A549 (cell line): ENCODE measurements around the gene RBMS3. TPM values are rescaled to one million over a fixed set of nuclear protein-coding genes. Genes with fewer than 3 reads are reported as not detected.

Experiments
- ATAC-seq, 2 experiments: fragments of 200-7000 bp in 1 of 2; fragments of >200 bp in 1 of 2; cut with Nextera tagmentation in 1 of 2; cut with Tn5 transposase in 1 of 2; 3 replicates each; pipeline versions ENCODE4 v1.8.0 to v1.9.1; 2018 to 2020; ENCODE audit warnings: mild to moderate bottlenecking in 1 of 2, moderate library complexity in 1 of 2
- CTCF ChIA-PET: fragments of 300-600 bp; sonication (Branson Sonifier 250); formaldehyde crosslinking; extraction: SDS; loops from one replicate; lab custom pipeline; 2021; ENCODE audit warnings: antibody characterized with exemption, inconsistent platforms; lab: Yijun Ruan, JAX
- POLR2A ChIA-PET: fragments of 350-600 bp; formaldehyde crosslinking; extraction: SDS; loops from one replicate; lab custom pipeline; 2021; ENCODE audit warnings: antibody characterized with exemption, inconsistent platforms; lab: Yijun Ruan, JAX
- DNase-seq, 2 experiments: peaks; one replicate each; pipeline versions ENCODE4 v3.0.0 to v3.0.0-alpha.2; 2011 to 2016; ENCODE audit warnings: low read depth in 1 of 2, low spot score in 1 of 2
- FAIRE-seq: peaks from 2 replicates; lab custom pipeline; 2011; peaks lifted over from hg19 to GRCh38; lab: Jason Lieb, UNC
- H3K27ac ChIP-seq, 2 experiments: fragments of >200 bp; sonication (Bioruptor Twin); formaldehyde crosslinking; 3 replicates each; pipeline ENCODE4 v1.5.1; 2016 to 2017
- H3K4me1 ChIP-seq: fragments of >200 bp; sonication (Bioruptor Twin); formaldehyde crosslinking; 3 replicates; pipeline ENCODE4 v1.6.1; 2016
- H3K4me2 ChIP-seq: fragments of >200 bp; sonication (Bioruptor Twin); formaldehyde crosslinking; 3 replicates; pipeline ENCODE4 v1.6.1; 2016
- H3K4me3 ChIP-seq: fragments of >200 bp; sonication (Bioruptor Twin); formaldehyde crosslinking; 3 replicates; pipeline ENCODE4 v1.5.1; 2016
- H3K9me3 ChIP-seq: fragments of >200 bp; sonication (Bioruptor Twin); formaldehyde crosslinking; 3 replicates; pipeline ENCODE4 v1.6.1; 2016
- BCL3 ChIP-seq: fragments of >200 bp; sonication (Bioruptor Twin); formaldehyde crosslinking; IDR thresholded peaks from 3 replicates; pipeline ENCODE4 v1.6.1; 2016
- BHLHE40 ChIP-seq: IDR thresholded peaks from 2 replicates; pipeline ENCODE4 v1.6.1; 2012; ENCODE audit warnings: low read depth, low read length, inconsistent platforms
- CBX2 ChIP-seq: fragments of 200-600 bp; sonication (generic); IDR thresholded peaks from 2 replicates; pipeline ENCODE4 v1.6.1; 2016; ENCODE audit warnings: low read depth, mild to moderate bottlenecking, borderline replicate concordance
- CEBPB ChIP-seq, 2 experiments: fragments of >200 bp in 1 of 2; sonication (Bioruptor Twin) in 1 of 2; formaldehyde crosslinking in 1 of 2; IDR thresholded peaks; 2 replicates each; pipeline ENCODE4 v1.6.1; 2012 to 2016
- CTCF ChIP-seq: fragments of >200 bp; sonication (Bioruptor Twin); formaldehyde crosslinking; IDR thresholded peaks from 3 replicates; pipeline ENCODE4 v1.5.1; 2016
- EHF ChIP-seq: fragments of 250-450 bp; sonication (Bioruptor Pico); IDR thresholded peaks from 2 replicates; pipeline ENCODE4 v1.5.0; 2020; ENCODE audit warnings: mild to moderate bottlenecking
- EP300 ChIP-seq, 2 experiments: fragments of >200 bp; sonication (Bioruptor Twin); formaldehyde crosslinking; IDR thresholded peaks; 2 replicates in 1 of 2; 3 replicates in 1 of 2; pipeline ENCODE4 v1.6.1; 2016 to 2017
- FOSB ChIP-seq: fragments of 250-450 bp; sonication (Bioruptor Pico); IDR thresholded peaks from 2 replicates; pipeline ENCODE4 v1.5.0; 2020; ENCODE audit warnings: mild to moderate bottlenecking, moderate library complexity
- FOSL2 ChIP-seq, 2 experiments: fragments of 450-650 bp in 1 of 2; fragments of >200 bp in 1 of 2; sonication (Bioruptor Twin) in 1 of 2; formaldehyde crosslinking; IDR thresholded peaks; 2 replicates each; pipeline versions ENCODE4 v1.5.0 to v1.6.1; 2016 to 2020; ENCODE audit warnings: mild to moderate bottlenecking in 1 of 2, moderate library complexity in 1 of 2
- GATA3 ChIP-seq: IDR thresholded peaks from 2 replicates; pipeline ENCODE4 v1.6.1; 2012; ENCODE audit warnings: borderline replicate concordance
- HDAC2 ChIP-seq: fragments of 200-600 bp; sonication (generic); IDR thresholded peaks from 2 replicates; pipeline ENCODE4 v1.6.1; 2016
- HOXA7 ChIP-seq: fragments of 250-450 bp; sonication (Bioruptor Pico); IDR thresholded peaks from 2 replicates; pipeline ENCODE4 v1.5.0; 2020; ENCODE audit warnings: mild to moderate bottlenecking, moderate library complexity
- JUN ChIP-seq, 2 experiments: fragments of >200 bp; sonication (Bioruptor Twin); formaldehyde crosslinking; IDR thresholded peaks; 2 replicates in 1 of 2; 3 replicates in 1 of 2; pipeline ENCODE4 v1.6.1; 2016 to 2017
- JUNB ChIP-seq: fragments of >200 bp; sonication (Bioruptor Twin); formaldehyde crosslinking; IDR thresholded peaks from 2 replicates; pipeline ENCODE4 v1.6.1; 2016
- KDM1A ChIP-seq: fragments of 200-600 bp; sonication (generic); IDR thresholded peaks from 2 replicates; pipeline ENCODE4 v1.6.1; 2016; ENCODE audit warnings: low read depth, mild to moderate bottlenecking
- MAX ChIP-seq: IDR thresholded peaks from 2 replicates; pipeline ENCODE4 v1.6.1; 2012
- MAZ ChIP-seq: fragments of 150-350 bp; IDR thresholded peaks from 2 replicates; pipeline ENCODE4 v1.6.1; 2014; ENCODE audit warnings: antibody characterized with exemption, low read depth, low read length, borderline replicate concordance
- MYC ChIP-seq: IDR thresholded peaks from 2 replicates; pipeline ENCODE4 v1.6.1; 2012; ENCODE audit warnings: mild to moderate bottlenecking, inconsistent platforms, low read length, improper control_type of control experiment, borderline replicate concordance
- NFE2L2 ChIP-seq: fragments of 150-350 bp; conservative IDR thresholded peaks from 2 replicates; pipeline ENCODE4 v1.6.1; 2014; ENCODE audit warnings: low read length
- NPAS2 ChIP-seq: fragments of 250-450 bp; sonication (Bioruptor Pico); IDR thresholded peaks from 2 replicates; pipeline ENCODE4 v1.8.0; 2022; ENCODE audit warnings: mild to moderate bottlenecking, moderate library complexity, borderline replicate concordance
- NR3C1 ChIP-seq: fragments of >200 bp; sonication (Bioruptor Twin); formaldehyde crosslinking; IDR thresholded peaks from 3 replicates; pipeline ENCODE4 v1.6.1; 2017
- POLR2A ChIP-seq: IDR thresholded peaks from 2 replicates; pipeline ENCODE4 v1.6.1; 2012; ENCODE audit warnings: mild to moderate bottlenecking, low read length
- RARB ChIP-seq: fragments of 250-450 bp; sonication (Bioruptor Pico); IDR thresholded peaks from 2 replicates; pipeline ENCODE4 v1.8.0; 2021; ENCODE audit warnings: mild to moderate bottlenecking, moderate library complexity
- RFX5 ChIP-seq: fragments of 450-650 bp; IDR thresholded peaks from 2 replicates; pipeline ENCODE4 v1.7.1; 2014; ENCODE audit warnings: antibody characterized with exemption, mild to moderate bottlenecking, moderate library complexity
- SREBF2 ChIP-seq: fragments of 450-650 bp; IDR thresholded peaks from 2 replicates; pipeline ENCODE4 v1.6.1; 2014; ENCODE audit warnings: mild to moderate bottlenecking, moderate library complexity
- TP53 ChIP-seq: fragments of 250-450 bp; sonication (Bioruptor Pico); IDR thresholded peaks from 2 replicates; pipeline ENCODE4 v1.5.0; 2021; ENCODE audit warnings: mild to moderate bottlenecking, moderate library complexity
- ZFP36 ChIP-seq: fragments of 450-650 bp; IDR thresholded peaks from 2 replicates; pipeline ENCODE4 v1.6.1; 2014; ENCODE audit warnings: borderline replicate concordance; ENCODE audit not compliant: partially characterized antibody
- WGBS: methylation state at CpG from one replicate; pipeline ENCODE4 v1.1.6; 2017; ENCODE audit errors: missing lambda C conversion rate; 5-methylcytosine and 5-hydroxymethylcytosine counted together
- polyA plus RNA-seq, 4 experiments: library from polyadenylated mRNA; depleted of rRNA in 3 of 4; stranded (reverse); fragments of >200 nt; fragmentation: RNase III in 1 of 4; extraction: RNeasy Plus Mini Kit Qiagen cat#74134 plus additional on column Dnase treatment in 1 of 4; gene quantifications; 2 replicates in 3 of 4; 3 replicates in 1 of 4; pipeline ENCODE4 v1.2.3, GENCODE V29; 2011 to 2017
- TF ChIP-seq, protein P1 (sequence below): fragments of 450-650 bp; IDR thresholded peaks from 2 replicates; pipeline ENCODE4 v1.6.1; 2014; ENCODE audit warnings: antibody characterized with exemption
- TF ChIP-seq, protein P2 (sequence below): IDR thresholded peaks from 2 replicates; pipeline ENCODE4 v1.6.1; 2012; ENCODE audit warnings: low read depth, borderline replicate concordance
- TF ChIP-seq, protein P3 (sequence below): fragments of 200-600 bp; sonication (generic); IDR thresholded peaks from 2 replicates; pipeline ENCODE4 v1.6.1; 2016; ENCODE audit warnings: antibody characterized with exemption, mild to moderate bottlenecking, moderate library complexity

The RBMS3 gene
- polyA plus RNA-seq, 2 of the 4 experiments (the other 2 are of a cell fraction) = 0.92 to 4.1 TPM

DNA sequence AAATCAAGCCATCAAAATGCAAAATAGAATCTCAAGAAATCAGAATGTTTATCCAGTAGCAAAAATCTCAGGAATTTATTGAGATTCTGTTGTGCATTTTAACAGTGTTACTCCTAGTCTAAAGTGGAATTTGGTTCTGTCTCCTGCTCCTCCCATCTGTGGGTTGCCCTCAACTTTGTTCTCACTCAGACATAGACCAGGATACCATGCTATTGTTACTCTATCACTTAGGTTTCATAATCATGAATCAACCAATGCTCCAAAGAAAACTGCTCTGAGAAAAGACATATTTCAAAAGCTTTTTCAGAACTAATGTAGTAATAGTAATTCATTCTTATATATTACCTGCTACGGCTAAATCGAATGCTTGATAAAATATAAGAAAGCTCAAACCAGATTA lies 274.7 kb downstream of the RBMS3 start:
- DNase-seq = no peak
- FAIRE-seq = no peak

GRCh38 chr3:29557186-29557585 lies 276.3 kb downstream of the RBMS3 start:
- Histone ChIP-seq H3K4me3 (no peak overlapping the region), H3K4me1 (no peaks in the 10 kb centered on the region), H3K9me3 (no peaks in the 10 kb centered on the region), H3K27ac (no peak overlapping the region), H3K4me2 (no peak overlapping the region)
- DNase-seq = no peak
- no peak for ATAC-seq
- ChIA-PET CTCF (interaction anchor here (0.7 kb wide), 1 partner anchor 9 kb away, joined by 4 read pairs; no protein-coding TSS in a partner anchor), POLR2A (no interaction called here)
- TF ChIP-seq FOSB (CRISPR knock-in tag) = no peak
- no peak for TF ChIP-seq BHLHE40
- TF ChIP-seq HDAC2 = no peak
- no peak for TF ChIP-seq CEBPB (IDR thresholded peaks at IDR 0.05)
- TF ChIP-seq RARB (CRISPR knock-in tag) = no peak
- TF ChIP-seq KDM1A = no peak
- no peak for TF ChIP-seq EHF (CRISPR knock-in tag)
- TF ChIP-seq, protein P1, sequence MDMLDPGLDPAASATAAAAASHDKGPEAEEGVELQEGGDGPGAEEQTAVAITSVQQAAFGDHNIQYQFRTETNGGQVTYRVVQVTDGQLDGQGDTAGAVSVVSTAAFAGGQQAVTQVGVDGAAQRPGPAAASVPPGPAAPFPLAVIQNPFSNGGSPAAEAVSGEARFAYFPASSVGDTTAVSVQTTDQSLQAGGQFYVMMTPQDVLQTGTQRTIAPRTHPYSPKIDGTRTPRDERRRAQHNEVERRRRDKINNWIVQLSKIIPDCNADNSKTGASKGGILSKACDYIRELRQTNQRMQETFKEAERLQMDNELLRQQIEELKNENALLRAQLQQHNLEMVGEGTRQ = no peak
- no peak for TF ChIP-seq ZFP36
- TF ChIP-seq RFX5 = no peak
- TF ChIP-seq, protein P2, sequence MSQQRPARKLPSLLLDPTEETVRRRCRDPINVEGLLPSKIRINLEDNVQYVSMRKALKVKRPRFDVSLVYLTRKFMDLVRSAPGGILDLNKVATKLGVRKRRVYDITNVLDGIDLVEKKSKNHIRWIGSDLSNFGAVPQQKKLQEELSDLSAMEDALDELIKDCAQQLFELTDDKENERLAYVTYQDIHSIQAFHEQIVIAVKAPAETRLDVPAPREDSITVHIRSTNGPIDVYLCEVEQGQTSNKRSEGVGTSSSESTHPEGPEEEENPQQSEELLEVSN = no peak
- TF ChIP-seq HOXA7 (CRISPR knock-in tag) = no peak
- no peak for TF ChIP-seq POLR2A
- TF ChIP-seq SREBF2 = no peak
- no peak for FAIRE-seq
- 71% methylated on average over 2 of the region's 2 CpGs for WGBS

More for the DNA sequence above, 274.7 kb downstream of the RBMS3 start:
- Histone ChIP-seq H3K4me3 (no peak overlapping the region), H3K4me2 (no peak overlapping the region), H3K27ac (no peak overlapping the region), H3K9me3 (no peaks in the 10 kb centered on the region), H3K4me1 (no peaks in the 10 kb centered on the region)
- ChIA-PET CTCF (no interaction called here), POLR2A (no interaction called here)
- TF ChIP-seq RFX5 (no peak), JUN (IDR thresholded peaks at IDR 0.05) (no peak), FOSL2 (IDR thresholded peaks at IDR 0.05) (no peak), FOSL2 (CRISPR knock-in tag; IDR thresholded peaks at IDR 0.05) (no peak), EP300 (IDR thresholded peaks at IDR 0.05) (no peak), BCL3 (no peak), HDAC2 (no peak), MAZ (no peak), CBX2 (no peak), MAX (no peak), HOXA7 (CRISPR knock-in tag) (no peak), NR3C1 (no peak), NPAS2 (CRISPR knock-in tag) (no peak), TP53 (CRISPR knock-in tag) (no peak), JUNB (no peak), KDM1A (no peak), GATA3 (no peak), MYC (no peak), NFE2L2 (no peak), CTCF (no peak)
- TF ChIP-seq, protein P3, sequence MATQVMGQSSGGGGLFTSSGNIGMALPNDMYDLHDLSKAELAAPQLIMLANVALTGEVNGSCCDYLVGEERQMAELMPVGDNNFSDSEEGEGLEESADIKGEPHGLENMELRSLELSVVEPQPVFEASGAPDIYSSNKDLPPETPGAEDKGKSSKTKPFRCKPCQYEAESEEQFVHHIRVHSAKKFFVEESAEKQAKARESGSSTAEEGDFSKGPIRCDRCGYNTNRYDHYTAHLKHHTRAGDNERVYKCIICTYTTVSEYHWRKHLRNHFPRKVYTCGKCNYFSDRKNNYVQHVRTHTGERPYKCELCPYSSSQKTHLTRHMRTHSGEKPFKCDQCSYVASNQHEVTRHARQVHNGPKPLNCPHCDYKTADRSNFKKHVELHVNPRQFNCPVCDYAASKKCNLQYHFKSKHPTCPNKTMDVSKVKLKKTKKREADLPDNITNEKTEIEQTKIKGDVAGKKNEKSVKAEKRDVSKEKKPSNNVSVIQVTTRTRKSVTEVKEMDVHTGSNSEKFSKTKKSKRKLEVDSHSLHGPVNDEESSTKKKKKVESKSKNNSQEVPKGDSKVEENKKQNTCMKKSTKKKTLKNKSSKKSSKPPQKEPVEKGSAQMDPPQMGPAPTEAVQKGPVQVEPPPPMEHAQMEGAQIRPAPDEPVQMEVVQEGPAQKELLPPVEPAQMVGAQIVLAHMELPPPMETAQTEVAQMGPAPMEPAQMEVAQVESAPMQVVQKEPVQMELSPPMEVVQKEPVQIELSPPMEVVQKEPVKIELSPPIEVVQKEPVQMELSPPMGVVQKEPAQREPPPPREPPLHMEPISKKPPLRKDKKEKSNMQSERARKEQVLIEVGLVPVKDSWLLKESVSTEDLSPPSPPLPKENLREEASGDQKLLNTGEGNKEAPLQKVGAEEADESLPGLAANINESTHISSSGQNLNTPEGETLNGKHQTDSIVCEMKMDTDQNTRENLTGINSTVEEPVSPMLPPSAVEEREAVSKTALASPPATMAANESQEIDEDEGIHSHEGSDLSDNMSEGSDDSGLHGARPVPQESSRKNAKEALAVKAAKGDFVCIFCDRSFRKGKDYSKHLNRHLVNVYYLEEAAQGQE = no peak
- WGBS = 96% methylated on average over 2 of the region's 2 CpGs
- ATAC-seq = no peak
